Heart right ventricle (tissue), 16 donors: ENCODE data around the gene MCM3. TPM values are rescaled to one million over a fixed set of nuclear protein-coding genes. Genes with fewer than 3 reads are reported as not detected.

Experiments used
- ATAC-seq, 8 donors: fragments of 200-7000 bp; cut with Tn5 transposase; one replicate each; pipeline ENCODE4 v1.9.1; 2020; ENCODE audit warnings: mild to moderate bottlenecking in 8 of 8, moderate library complexity in 8 of 8, moderate number of reproducible peaks in 1 of 8
- DNase-seq, 2 donors: peaks; one replicate each; pipeline ENCODE4 v3.0.0-alpha.2; 2020
- H3K27ac ChIP-seq, 10 donors: fragments of 200-600 bp; sonication (generic) in 2 of 10; one replicate each; pipeline versions ENCODE4 v1.5.0 to v1.8.0; 2020 to 2022; ENCODE audit warnings: mild to moderate bottlenecking in 3 of 10
- H3K27me3 ChIP-seq, 7 donors: fragments of 200-600 bp; one replicate each; pipeline ENCODE4 v1.8.0; 2021 to 2022; ENCODE audit warnings: mild to moderate bottlenecking in 2 of 7
- H3K36me3 ChIP-seq, 9 donors: fragments of 200-600 bp; sonication (generic) in 1 of 9; one replicate each; pipeline versions ENCODE4 v1.5.0 to v1.8.0; 2020 to 2022; ENCODE audit warnings: mild to moderate bottlenecking in 2 of 9
- H3K4me1 ChIP-seq, 9 donors: fragments of 200-600 bp; sonication (generic) in 1 of 9; one replicate each; pipeline versions ENCODE4 v1.5.0 to v1.8.0; 2020 to 2022; ENCODE audit warnings: mild to moderate bottlenecking in 4 of 9
- H3K4me3 ChIP-seq, 10 donors: fragments of 200-600 bp; sonication (generic) in 2 of 10; one replicate each; pipeline versions ENCODE4 v1.5.0 to v1.8.0; 2020 to 2022; ENCODE audit warnings: mild to moderate bottlenecking in 7 of 10, moderate library complexity in 2 of 10
- H3K9me3 ChIP-seq, 11 donors: fragments of 200-600 bp in 10 of 11; sonication (generic) in 2 of 11; one replicate each; pipeline versions ENCODE4 v1.5.0 to v1.8.0; 2013 to 2022; ENCODE audit warnings: mild to moderate bottlenecking in 2 of 11, control low read depth in 1 of 11, moderate library complexity in 1 of 11
- CTCF ChIP-seq, 9 donors: fragments of 200-600 bp; sonication (generic) in 2 of 9; IDR thresholded peaks; one replicate each; pipeline versions ENCODE4 v1.5.0 to v1.8.0; 2021 to 2022; ENCODE audit warnings: antibody characterized with exemption in 9 of 9, mild to moderate bottlenecking in 5 of 9, moderate library complexity in 1 of 9
- WGBS, 2 donors: extraction: QIAGEN DNeasy Blood & Tissue Kit; methylation state at CpG; one replicate each; pipeline ENCODE4 v1.1.7; 2013; ENCODE audit warnings: inconsistent platforms in 1 of 2; 5-methylcytosine and 5-hydroxymethylcytosine counted together
- intact Hi-C, 10 donors: fragments of 100-400 bp; cut with DNase I; formaldehyde crosslinking; loops; one replicate each; pipeline versions ENCODE4 v1.11.1 to v1.14.2; 2022
- polyA plus RNA-seq, 2 donors: library from polyadenylated mRNA; stranded (reverse); fragments of 200-250 nt; gene quantifications; one replicate each; pipeline ENCODE4 v1.2.3, GENCODE V29; 2013
- total RNA-seq, 10 donors: library from RNA; stranded (reverse); fragmentation: NEBNext Ultra II Directional in 3 of 10; extraction: Animal tissue kit (Norgen Biotek cat#: 25700) in 3 of 10; gene quantifications; one replicate each; pipeline versions ENCODE4 v1.2.1 to v1.2.4, GENCODE V29; 2021 to 2023
- donor health status: Arrhythmogenic right ventricular cardiomyopathy.
- donor health status: ischemic (EF 13 %, LVEDD 7.1; RV severe dilation, severe dysfunction).
- donor health status: healthy with polysubstance abuse.
- donor health status: DM: no; HTN: yes; CAD: no.
- donor health status: DM: no; HTN: no; CAD: no.
- donor health status: ischemic (EF 25% LVEDD 6.9; RV normal size, moderate dysfunction).
- donor health status: ischemic (EF 25% LVEDD 5.7; RV mildly dilated, moderate dysfunction).
- donor health status: healthy.
- donor health status: DM: yes; HTN: yes; CAD: no.
- donor health status: Ischemic cardiomyopathy.
- donor health status: ischemic (EF 35%, LVEDD 5.7; RV mildly dilated, moderate dysfunction).
- donor health status: nonischemic (EF 11% LVEDD 7.7; RV severe dilation, severe dysfunction).
- donor health status: DM: yes; HTN: yes; CAD: no.
- donor health status: PGD.
- donor health status: ischemic (EF 29% LVEDD 5.4; RV normal size, mild dysfunction).
- donor health status: nonischemic (EF 23%, LVEDD 6.1; RV moderate dilation, normal function).

Gene MCM3
- total and polyA plus RNA-seq, 12 donors = 9.7 to 29.7 (median 25.9) TPM

- Histone ChIP-seq H3K36me3 (peaks cover 0 to 26% (median 20%) of the 10 kb centered on the region in 9 donors), H3K27ac (peak overlapping the region in 5 of 10 donors; percentile 24 to 65 (median 51)), H3K4me1 (peaks cover 0 to 31% (median 14%) of the 10 kb centered on the region in 9 donors), H3K9me3 (no peaks in the 10 kb centered on the region), H3K27me3 (no peaks in the 10 kb centered on the region), H3K4me3 (peak overlapping the region; percentile 29 to 98 (median 77))
- intact Hi-C loops = loop anchor here in 9 of 10 donors (1.0 to 10.0 kb wide), 13 partner anchors 77 to 379 kb away; partner anchors contain the start of gene PAQR8 (in 4 of the 9)
- DNase-seq (no peak), ATAC-seq (peak in 2 of 8 donors; percentile 16 to 28)
- TF ChIP-seq CTCF (IDR thresholded peaks at IDR 0.05) = peak in 4 of 9 donors; percentile 6 to 34 (median 30)
- WGBS, 2 donors = 19 to 21% methylated on average over 12 of the region's 12 CpGs
These were observed 881 bp upstream of the MCM3 start for GRCh38 chr6:52285177-52286068.

- H3K4me1 ChIP-seq = peaks cover 0 to 31% (median 14%) of the 10 kb centered on the region in 9 donors
- 0 to 1% methylated on average over 14 of the region's 14 CpGs for WGBS, 2 donors
- peak overlapping the region; percentile 66 to 98 (median 79) for H3K4me3 ChIP-seq
- intact Hi-C loops = loop anchor here in 7 of 10 donors (2.0 to 10.0 kb wide), 6 partner anchors 78 to 381 kb away; partner anchors contain the start of gene PAQR8 (in 3 of the 7)
- no peaks in the 10 kb centered on the region for H3K27me3 ChIP-seq
- H3K27ac ChIP-seq = peak overlapping the region in 9 of 10 donors; percentile 56 to 79 (median 64)
- H3K9me3 ChIP-seq = no peaks in the 10 kb centered on the region
- ATAC-seq (no peak), DNase-seq (peak in 1 of 2 donors; percentile 29)
- TF ChIP-seq CTCF (IDR thresholded peaks at IDR 0.05) = no peak
- H3K36me3 ChIP-seq = peaks cover 0 to 40% (median 30%) of the 10 kb centered on the region in 9 donors
These were observed 447 bp downstream of the MCM3 start for GRCh38 chr6:52284131-52284459.

DNA sequence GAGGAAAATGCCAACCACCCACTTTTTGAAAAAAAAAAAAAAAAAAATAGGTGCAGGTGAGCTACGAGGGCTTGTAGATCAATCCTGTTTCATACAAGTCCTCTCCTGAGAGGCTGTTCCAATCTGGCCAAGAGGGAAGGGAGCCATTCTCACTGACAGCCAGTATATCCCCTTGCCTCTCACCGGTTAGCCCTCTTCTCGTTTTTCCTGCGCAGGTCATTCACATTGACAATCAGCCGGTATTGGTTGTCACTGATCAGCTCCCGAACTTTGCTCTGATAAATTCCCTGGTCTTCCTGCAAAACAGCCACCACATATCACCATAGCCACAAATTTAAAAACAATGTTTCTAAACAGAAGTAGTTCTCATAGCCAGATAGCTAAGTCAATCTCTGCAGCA, 1.4 kb downstream of the MCM3 start:
- H3K9me3 ChIP-seq = no peaks in the 10 kb centered on the region
- TF ChIP-seq CTCF (IDR thresholded peaks at IDR 0.05) = no peak
- intact Hi-C loops = loop anchor here in 6 of 10 donors (5.0 to 10.0 kb wide), 4 partner anchors 79 to 382 kb away; partner anchors contain the start of gene PAQR8 (in 1 of the 6)

DNA sequence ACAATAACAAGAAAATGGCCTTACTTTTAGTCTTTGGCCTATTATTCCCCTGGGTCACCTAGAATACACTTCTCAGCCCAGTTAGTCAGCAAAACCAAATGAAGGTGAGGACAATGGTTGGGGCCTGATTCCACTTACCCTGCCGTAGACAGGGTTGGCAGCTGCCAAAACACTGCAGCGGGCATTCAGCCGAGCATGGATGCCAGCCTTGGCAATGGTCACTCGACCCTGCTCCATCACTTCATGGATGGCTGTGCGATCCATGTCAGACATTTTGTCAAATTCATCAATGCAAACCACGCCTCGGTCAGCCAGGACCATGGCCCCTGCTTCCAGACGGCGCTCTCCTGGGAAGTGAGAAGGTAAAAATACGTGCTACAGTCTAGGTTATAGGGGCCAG, 8.4 kb downstream of the MCM3 start:
- Histone ChIP-seq H3K4me1 (peaks cover 0 to 12% (median 0%) of the 10 kb centered on the region in 9 donors), H3K9me3 (no peaks in the 10 kb centered on the region), H3K4me3 (no peak overlapping the region), H3K36me3 (peaks cover 0 to 100% (median 62%) of the 10 kb centered on the region in 9 donors), H3K27ac (no peak overlapping the region), H3K27me3 (no peaks in the 10 kb centered on the region)
- WGBS, 2 donors = 93 to 94% methylated on average over 10 of the region's 10 CpGs
- ATAC-seq (no peak), DNase-seq (no peak)
- intact Hi-C loops = no loop called here
- TF ChIP-seq CTCF (IDR thresholded peaks at IDR 0.05) = no peak

More for the DNA sequence above, 1.4 kb downstream of the MCM3 start:
- H3K4me3 ChIP-seq = peak overlapping the region in 2 of 10 donors; percentile 76 to 98
- no peaks in the 10 kb centered on the region for H3K27me3 ChIP-seq
- no peak for ATAC-seq
- H3K27ac ChIP-seq = no peak overlapping the region
- peaks cover 0 to 31% (median 14%) of the 10 kb centered on the region in 9 donors for H3K4me1 ChIP-seq
- whole genome bisulfite sequencing, 2 donors = 61 to 67% methylated on average over 6 of the region's 6 CpGs
- H3K36me3 ChIP-seq = peaks cover 0 to 49% (median 40%) of the 10 kb centered on the region in 9 donors
- no peak for DNase-seq
